Endothelial cell (in vitro differentiated cells): Measurements from ENCODE around the gene PODXL. TPM values are rescaled to one million over a fixed set of nuclear protein-coding genes. Genes with fewer than 3 reads are reported as not detected.
A peak's percentile ranks its signal among the peaks of the same experiment; 100 is the strongest.

ENCODE experiments used
- DNase-seq: peaks from one replicate; pipeline ENCODE4 v3.0.0; 2021; ENCODE audit warnings: low spot score
- H3K27ac Mint-ChIP-seq: one replicate; pipeline ENCODE4 v1.8.0; 2021; ENCODE audit warnings: mixed read lengths, inconsistent platforms; ENCODE audit not compliant: unreplicated experiment
- H3K27me3 Mint-ChIP-seq: one replicate; pipeline ENCODE4 v1.8.0; 2021; ENCODE audit warnings: mild to moderate bottlenecking, moderate library complexity, mixed read lengths, inconsistent platforms; ENCODE audit not compliant: unreplicated experiment
- H3K36me3 Mint-ChIP-seq: one replicate; pipeline ENCODE4 v1.8.0; 2021; ENCODE audit warnings: mild to moderate bottlenecking, low read depth, mixed read lengths, inconsistent platforms; ENCODE audit not compliant: unreplicated experiment
- H3K4me1 Mint-ChIP-seq: one replicate; pipeline ENCODE4 v1.8.0; 2021; ENCODE audit warnings: mild to moderate bottlenecking, mixed read lengths, inconsistent platforms; ENCODE audit not compliant: unreplicated experiment
- H3K4me3 Mint-ChIP-seq: one replicate; pipeline ENCODE4 v1.8.0; 2021; ENCODE audit warnings: mild to moderate bottlenecking, mixed read lengths, inconsistent platforms; ENCODE audit not compliant: unreplicated experiment
- H3K9me3 Mint-ChIP-seq: one replicate; pipeline ENCODE4 v1.8.0; 2021; ENCODE audit warnings: mixed read lengths, inconsistent platforms; ENCODE audit not compliant: unreplicated experiment
- CTCF ChIP-seq: fragments of 200-600 bp; sonication (generic); IDR thresholded peaks from one replicate; pipeline ENCODE4 v1.5.0; 2021; ENCODE audit warnings: antibody characterized with exemption; ENCODE audit not compliant: unreplicated experiment
- total RNA-seq: library from RNA; stranded (reverse); fragmentation: NEBNext Ultra II Directional; extraction: Animal tissue kit (Norgen Biotek cat#: 25700); gene quantifications from one replicate; pipeline ENCODE4 v1.2.1, GENCODE V29; 2021; ENCODE audit not compliant: unreplicated experiment

PODXL gene
- total RNA-seq, 1 donor from 2014 or later, result 302 TPM

- Mint-ChIP-seq H3K9me3 (no peaks in the 10 kb centered on the region), H3K27ac (peak overlapping the region; percentile 39), H3K27me3 (peaks cover 5% of the 10 kb centered on the region), H3K4me1 (peaks cover 48% of the 10 kb centered on the region), H3K4me3 (no peak overlapping the region), H3K36me3 (peaks cover 8% of the 10 kb centered on the region)
- no peak for DNase-seq
- TF ChIP-seq CTCF, result no peak
Observed at GRCh38 chr7:131533566-131534561, 22.6 kb downstream of the PODXL start.

GRCh38 chr7:131533151-131533559 lies 23.3 kb downstream of the PODXL start:
- H3K9me3 Mint-ChIP-seq, result no peaks in the 10 kb centered on the region
- peak overlapping the region; percentile 39 for H3K27ac Mint-ChIP-seq
- no peak for DNase-seq
- H3K27me3 Mint-ChIP-seq, result peaks cover 8% of the 10 kb centered on the region
- H3K36me3 Mint-ChIP-seq, result peaks cover 8% of the 10 kb centered on the region
- TF ChIP-seq CTCF, result no peak
- no peak overlapping the region for H3K4me3 Mint-ChIP-seq
- H3K4me1 Mint-ChIP-seq, result peaks cover 51% of the 10 kb centered on the region

- H3K4me3 Mint-ChIP-seq, result peak overlapping the region; percentile 60
- H3K27me3 Mint-ChIP-seq, result peaks cover 8% of the 10 kb centered on the region
- H3K36me3 Mint-ChIP-seq, result peaks cover 5% of the 10 kb centered on the region
- no peak for TF ChIP-seq CTCF
- H3K27ac Mint-ChIP-seq, result peak overlapping the region; percentile 6
- peaks cover 50% of the 10 kb centered on the region for H3K4me1 Mint-ChIP-seq
- no peak for DNase-seq
- no peaks in the 10 kb centered on the region for H3K9me3 Mint-ChIP-seq
Observed at GRCh38 chr7:131532570-131533091, 23.8 kb downstream of the PODXL start.

DNA sequence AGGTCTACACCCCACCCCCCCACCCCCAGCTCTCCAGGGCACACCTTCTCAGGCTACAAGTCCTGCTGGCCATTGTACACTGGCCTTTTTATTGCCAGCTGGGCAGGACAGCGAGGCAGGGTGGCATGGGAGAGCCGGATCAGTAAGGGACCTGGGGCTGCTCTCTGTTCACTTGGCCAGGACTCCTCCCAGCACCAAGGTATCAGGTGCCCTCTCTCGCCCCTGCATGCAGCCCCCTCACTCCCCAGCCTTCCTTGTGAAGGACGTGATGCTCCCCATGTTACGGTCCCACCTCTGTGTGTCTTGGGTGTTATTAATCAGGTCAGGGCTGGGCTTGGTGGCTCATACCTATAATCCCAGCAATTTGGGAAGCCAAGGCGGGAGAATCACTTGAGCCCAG lies 26.3 kb downstream of the PODXL start:
- H3K27ac Mint-ChIP-seq, result no peak overlapping the region

More for the DNA sequence above, 26.3 kb downstream of the PODXL start:
- peaks cover 8% of the 10 kb centered on the region for H3K27me3 Mint-ChIP-seq
- no peak for TF ChIP-seq CTCF
- no peak overlapping the region for H3K4me3 Mint-ChIP-seq
- peaks cover 66% of the 10 kb centered on the region for H3K4me1 Mint-ChIP-seq
- no peak for DNase-seq
- peaks cover 9% of the 10 kb centered on the region for H3K36me3 Mint-ChIP-seq
- H3K9me3 Mint-ChIP-seq, result no peaks in the 10 kb centered on the region
